Adipose tissue (tissue), 3 donors: ENCODE results near the gene ACTL8. TPM values are rescaled to one million over a fixed set of nuclear protein-coding genes. Genes with fewer than 3 reads are reported as not detected.

Experiments used
- H3K27ac ChIP-seq: one replicate; pipeline ENCODE4 v1.5.1; 2013; ENCODE audit warnings: low read depth, low read length
- WGBS, 3 donors: extraction: QIAGEN DNeasy Blood & Tissue Kit; methylation state at CpG; one replicate each; pipeline ENCODE4 v1.1.7; 2013; 5-methylcytosine and 5-hydroxymethylcytosine counted together
- polyA plus RNA-seq, 3 donors: library from polyadenylated mRNA; stranded (reverse); fragments of 200-250 nt; gene quantifications; one replicate each; pipeline ENCODE4 v1.2.3, GENCODE V29; 2013
- donor health status: healthy with polysubstance abuse.
- donor health status: Bipolar disorder and iron deficiency.
- donor health status: healthy.

Gene ACTL8
- polyA plus RNA-seq, 3 donors = not detected

DNA sequence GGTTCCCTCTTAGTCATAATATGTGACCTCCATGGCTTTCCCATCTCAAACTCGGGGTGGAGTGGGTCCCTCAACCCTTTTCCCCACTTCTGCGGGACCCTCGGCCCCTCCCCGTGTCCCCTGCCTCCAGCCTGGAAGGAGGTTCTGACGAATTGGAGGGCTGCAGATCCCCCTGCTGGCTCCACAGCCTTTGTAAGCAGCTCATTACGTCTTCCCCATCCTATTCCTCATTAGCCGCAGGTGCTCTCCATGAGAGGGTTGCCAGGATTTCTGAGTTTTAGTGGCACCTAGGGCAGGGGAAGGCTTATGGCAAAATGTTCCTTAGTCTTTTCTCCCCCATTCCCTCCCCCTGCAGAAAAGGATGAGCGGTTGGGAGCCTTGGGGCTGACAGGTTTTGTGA lies 8.3 kb downstream of the ACTL8 start:
- H3K27ac ChIP-seq = no peak overlapping the region
- WGBS, 3 donors = 38 to 60% (median 54%) methylated on average over 8 of the region's 8 CpGs

DNA sequence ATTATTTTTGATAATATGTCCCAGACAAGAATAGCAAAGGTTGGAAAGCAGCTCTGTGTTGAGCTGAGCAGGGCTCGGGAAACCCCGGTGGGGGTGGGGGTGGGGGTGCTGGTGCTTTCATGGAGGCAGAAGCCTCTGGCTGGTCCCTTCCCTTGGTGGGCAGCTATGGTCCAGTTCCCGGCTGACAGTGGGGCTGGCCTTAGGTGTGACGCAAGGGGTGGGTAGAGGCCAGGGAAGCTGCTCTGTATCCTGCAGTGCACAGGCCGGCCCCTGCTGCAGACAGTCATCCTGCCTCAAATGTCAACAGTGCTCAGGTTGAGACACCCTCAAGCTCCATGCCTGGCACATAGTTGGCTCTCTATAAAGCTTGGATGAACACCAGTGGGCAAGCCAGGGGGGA lies 8.9 kb downstream of the ACTL8 start:
- H3K27ac ChIP-seq = no peak overlapping the region
- 71 to 80% (median 75%) methylated on average over 5 of the region's 5 CpGs for WGBS, 3 donors

DNA sequence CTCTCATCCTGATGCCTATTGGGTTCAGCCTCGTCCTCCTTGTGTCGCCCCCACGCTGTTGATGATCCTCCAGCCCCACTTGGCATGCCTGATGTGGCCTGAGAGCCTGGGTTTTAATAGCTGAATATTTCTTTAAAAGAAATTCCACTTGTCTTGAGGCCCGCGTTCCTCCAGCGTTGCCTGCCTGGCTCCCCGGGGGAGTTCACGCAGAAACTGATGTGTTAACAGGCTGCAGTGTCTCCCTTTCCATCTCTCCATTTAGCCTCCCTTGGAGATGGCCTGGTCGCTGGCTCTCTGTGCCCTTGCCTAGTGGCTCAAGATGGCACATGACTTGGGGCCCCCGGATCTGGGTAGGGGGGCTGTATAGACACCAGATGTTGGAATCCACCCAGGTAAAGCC lies 9.5 kb downstream of the ACTL8 start:
- no peak overlapping the region for H3K27ac ChIP-seq
- WGBS, 3 donors = 61 to 66% (median 65%) methylated on average over 10 of the region's 10 CpGs

DNA sequence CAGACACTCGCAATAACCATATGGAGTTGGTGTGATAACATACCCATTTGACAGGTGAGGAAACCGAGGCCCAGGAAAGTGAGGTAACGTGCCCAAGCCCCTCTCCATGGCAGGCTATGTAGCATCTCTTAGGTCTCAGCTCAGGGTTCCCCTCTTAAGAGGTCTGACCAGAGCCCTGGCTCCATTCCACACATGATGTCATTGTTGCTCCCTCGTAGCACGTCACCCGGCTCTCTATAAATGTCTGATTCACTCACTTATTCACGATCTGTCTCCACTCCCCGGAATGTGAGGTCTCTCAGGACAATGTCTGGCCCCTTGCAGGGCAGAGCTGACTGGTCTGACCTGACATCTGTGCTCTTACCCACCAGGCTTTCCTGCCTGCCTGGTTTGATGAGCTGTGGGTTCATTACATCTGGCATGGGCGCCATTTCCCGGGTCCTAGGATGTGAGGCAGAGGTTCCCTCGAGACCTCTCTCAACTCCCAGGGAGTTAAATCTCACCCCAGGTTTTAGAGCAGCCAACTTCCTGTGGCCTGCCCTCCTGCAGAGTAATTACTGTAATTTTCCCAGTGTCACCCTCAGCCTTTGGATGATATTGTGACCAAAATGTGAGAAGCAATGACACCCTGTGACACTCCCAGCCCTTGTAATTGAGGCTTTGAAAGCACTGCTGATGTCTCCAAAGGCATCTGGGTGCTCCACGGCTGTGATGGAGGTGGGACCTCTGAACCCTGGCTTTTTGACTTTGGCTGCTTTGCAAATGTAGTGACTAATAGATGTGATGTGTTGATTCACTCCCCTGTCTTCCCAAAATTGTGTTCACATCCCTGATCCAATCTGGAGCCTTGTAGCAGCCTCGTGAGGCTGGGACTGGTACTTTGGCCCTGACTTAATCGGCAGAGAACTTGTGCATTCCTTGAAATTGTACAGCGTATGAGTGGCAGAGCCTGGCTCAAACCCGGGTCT lies 10.6 kb downstream of the ACTL8 start:
- no peak overlapping the region for H3K27ac ChIP-seq
- 56 to 67% (median 66%) methylated on average over 16 of the region's 16 CpGs for WGBS, 3 donors

DNA sequence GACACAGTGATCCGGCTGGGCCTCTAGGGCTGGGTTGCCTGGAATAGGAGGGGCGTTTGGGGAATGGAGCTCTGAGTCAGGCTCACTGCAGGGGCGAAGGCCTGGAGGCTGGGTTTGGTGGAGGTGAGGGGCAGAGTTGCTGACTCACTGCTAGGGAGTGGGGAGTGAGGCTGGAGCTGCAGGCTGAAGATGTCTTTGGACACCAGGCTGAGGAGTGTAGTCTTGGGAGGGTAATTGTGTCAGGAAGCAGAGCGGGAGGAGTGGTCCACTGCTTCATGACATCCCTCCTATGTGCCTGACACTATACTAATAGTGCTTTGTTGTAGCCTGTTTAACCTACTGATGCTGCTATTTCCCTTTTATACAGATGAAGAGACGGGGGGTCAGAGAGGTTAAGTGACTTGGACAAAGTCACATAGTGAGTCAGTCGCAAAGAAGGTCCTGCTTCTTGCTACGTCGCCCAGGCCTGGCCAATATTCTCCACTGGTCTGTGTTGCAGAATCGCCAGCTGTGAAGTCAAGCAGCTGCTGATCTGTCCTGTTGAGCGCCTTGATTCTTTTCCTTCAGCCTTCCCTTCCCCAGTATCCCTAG lies 13.6 kb downstream of the ACTL8 start:
- H3K27ac ChIP-seq = no peak overlapping the region
- WGBS, 3 donors = 55 to 79% (median 62%) methylated on average over 10 of the region's 10 CpGs

DNA sequence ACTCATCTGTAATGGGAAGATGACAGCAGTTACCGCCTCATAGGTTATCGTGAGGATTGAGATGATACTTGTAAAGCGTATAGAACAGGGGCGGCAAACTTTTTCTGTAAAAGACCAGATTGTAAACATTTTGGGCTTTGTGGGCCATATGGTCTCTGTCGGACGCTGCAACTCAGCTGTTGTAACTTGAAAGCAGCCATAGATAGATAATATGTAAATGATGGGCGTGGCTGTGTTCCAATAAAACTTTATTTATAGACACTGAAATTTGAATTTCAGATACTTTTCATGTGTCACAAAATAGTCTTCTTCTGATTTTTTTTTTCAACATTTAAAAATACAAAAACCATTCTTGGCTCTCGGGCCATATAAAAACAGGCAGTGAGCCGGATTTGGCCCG lies 15.8 kb downstream of the ACTL8 start:
- WGBS, 3 donors = 88 to 89% (median 88%) methylated on average over 10 of the region's 10 CpGs
- no peak overlapping the region for H3K27ac ChIP-seq

DNA sequence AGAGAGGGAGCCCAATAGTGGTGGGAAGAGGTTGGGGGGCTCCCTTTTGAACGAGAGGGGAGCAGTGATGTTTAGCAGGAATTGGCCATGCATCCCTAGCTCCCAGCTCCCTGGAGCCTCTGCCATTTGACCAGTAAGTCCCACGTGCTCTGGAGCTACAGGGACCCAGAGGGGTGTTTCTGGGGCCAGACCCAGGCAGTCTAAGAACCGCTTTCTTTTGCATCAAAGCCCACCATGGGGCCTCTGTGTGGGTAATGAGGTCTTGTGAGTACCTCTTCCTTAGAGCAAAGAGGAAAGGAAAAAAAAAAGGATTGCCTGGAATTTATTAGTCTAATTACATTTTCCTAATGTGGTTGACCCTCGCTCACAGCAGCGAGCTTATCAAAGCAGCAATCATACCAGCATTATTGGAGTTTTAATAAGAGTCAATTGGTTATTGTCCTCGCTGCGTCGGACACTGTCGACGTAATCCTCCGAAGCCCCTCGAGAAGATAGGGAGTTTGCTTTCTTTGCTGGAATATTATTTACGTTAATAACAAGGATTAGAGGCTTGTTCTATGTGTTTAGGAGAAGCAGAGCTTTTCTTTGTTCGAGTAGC lies 17.6 kb downstream of the ACTL8 start:
- H3K27ac ChIP-seq = no peak overlapping the region
- 67 to 86% (median 83%) methylated on average over 14 of the region's 14 CpGs for WGBS, 3 donors

DNA sequence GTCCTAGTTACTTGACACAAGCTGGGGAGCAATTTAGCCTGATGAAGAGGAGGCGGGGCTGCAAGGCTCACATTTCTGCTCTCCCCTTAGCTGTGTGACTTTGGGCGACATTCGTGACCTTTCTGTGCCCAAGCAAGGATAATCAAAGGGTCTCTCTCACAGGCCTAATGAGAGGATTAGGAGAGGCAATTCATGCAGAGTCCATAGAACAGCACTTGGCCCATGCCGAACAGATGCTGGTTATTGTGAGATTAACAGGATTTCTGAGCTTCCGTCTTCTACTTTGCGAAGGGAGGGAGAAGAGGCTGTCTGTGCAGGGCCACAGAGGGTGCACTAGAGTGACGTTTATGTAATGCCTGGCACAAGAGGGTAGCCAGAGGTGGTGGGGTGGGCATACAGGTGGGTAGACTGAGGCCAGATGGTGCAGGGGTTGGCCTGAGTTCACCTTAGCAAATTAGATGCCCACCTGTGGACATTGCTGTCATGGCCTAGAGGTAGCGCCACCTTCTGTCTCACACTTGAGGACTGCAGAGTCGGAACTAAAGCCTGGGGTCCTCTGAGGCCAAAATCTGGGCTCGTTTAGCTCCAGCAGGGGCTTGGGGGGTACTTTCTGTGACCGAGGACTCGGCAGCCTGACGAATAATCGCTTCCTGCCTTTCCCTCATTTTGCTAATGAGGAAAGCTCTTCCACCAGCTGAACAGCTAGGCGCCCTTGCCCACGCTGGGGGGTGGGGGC lies 18.6 kb downstream of the ACTL8 start:
- no peak overlapping the region for H3K27ac ChIP-seq
- WGBS, 3 donors = 71 to 74% (median 73%) methylated on average over 16 of the region's 16 CpGs

DNA sequence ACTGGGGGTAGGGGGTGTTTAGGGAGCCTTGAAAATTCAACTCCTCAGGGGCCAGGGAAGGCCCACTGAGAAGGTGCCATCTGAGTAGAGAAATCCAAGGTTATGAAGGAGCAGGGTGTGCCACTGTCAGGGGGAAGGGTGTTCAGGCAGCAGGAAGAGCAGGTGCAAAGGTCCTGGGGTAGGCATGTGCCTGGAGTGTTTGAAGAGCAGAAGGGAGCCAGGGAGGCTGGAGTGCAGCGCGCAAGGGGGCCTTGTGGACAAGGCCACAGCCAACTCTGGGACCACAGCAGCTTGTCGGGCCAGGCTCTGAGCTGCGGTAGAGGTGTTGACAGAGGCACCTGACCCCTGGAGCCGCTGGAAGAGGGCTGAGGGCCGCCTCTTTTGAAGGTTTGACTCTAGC lies 19.3 kb downstream of the ACTL8 start:
- H3K27ac ChIP-seq = no peak overlapping the region
- WGBS, 3 donors = 90 to 94% (median 92%) methylated on average over 6 of the region's 6 CpGs

DNA sequence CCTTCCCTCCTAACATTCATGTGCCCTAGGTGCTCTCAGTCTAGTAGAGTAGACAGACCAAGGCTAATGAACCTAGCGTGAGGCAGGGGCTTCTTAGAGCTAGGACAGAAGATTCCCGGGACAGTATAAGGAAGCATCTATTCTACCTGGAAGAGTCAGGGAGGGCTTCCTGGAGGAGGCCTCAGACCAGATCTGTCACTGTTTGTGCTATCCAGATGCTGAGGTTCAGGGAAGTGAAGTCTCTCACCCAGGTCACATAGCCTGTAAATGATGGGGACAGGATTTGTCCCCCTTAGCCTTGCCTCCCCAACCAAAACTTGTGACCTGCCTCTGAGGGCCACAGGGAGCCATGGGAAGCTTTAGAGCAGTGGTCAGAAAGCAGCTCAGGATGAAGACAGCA lies 20.7 kb downstream of the ACTL8 start:
- H3K27ac ChIP-seq = no peak overlapping the region
- 91 to 92% (median 91%) methylated on average over 2 of the region's 2 CpGs for WGBS, 3 donors

DNA sequence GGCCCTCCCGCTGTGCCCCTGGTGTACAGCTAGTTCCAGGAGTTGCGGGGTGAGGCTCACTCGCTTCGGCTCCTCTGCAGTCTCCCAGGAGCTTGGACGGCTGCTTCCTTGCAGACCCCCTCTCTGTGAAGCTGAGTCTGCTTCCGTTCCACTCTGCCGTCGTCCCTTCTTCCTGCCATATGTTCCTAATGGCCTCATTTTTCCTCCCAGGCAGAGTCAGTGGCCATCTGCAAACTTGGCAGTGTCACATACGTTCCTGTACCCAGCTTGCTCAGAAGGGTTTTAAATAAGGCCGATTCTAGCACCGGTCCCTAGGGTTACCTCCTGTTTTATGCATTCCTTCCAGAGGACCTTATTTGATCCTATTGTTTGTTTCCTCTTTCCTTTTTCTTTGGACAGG lies 21.3 kb downstream of the ACTL8 start:
- WGBS, 3 donors = 48 to 70% (median 54%) methylated on average over 11 of the region's 11 CpGs
- no peak overlapping the region for H3K27ac ChIP-seq

DNA sequence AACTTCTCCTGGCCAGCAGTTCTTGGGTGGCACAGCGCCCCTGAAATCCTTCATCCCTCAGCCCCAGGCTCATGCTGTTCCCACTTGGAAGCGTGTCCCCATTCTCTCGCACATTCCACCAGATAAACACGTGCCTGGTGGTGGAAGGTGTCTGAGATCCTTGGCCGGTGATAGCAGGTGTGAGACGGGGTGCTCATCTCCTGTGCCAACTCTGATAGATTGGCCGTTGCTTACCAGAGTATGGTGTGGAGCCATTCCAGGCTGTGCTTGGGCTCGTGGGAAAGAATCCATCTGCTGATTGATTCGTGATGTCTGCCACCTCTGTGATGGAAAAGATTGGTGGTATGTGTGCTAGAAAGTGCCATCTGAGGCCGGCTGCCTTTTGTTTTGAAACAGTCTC lies 22.2 kb downstream of the ACTL8 start:
- no peak overlapping the region for H3K27ac ChIP-seq
- WGBS, 3 donors = 39 to 78% (median 74%) methylated on average over 10 of the region's 10 CpGs

DNA sequence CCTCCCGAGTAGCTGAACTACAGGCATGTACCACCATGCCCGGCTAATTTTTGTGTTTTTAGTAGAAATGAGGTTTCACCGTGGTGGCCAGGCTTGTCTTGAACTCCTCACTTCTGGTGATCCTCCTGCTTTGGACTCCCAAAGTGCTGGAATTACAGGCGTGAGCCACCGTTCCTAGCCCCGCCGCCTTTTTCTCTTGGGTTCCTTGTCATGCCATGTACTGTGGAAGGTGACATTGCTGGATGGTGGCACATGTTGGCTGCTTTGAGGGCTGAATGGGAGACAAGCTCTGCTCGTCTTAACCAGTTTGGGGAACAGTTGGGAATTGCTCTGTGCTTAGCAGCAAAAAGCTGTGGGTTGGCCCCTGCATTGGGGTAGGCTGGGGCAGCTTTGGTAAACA lies 22.7 kb downstream of the ACTL8 start:
- no peak overlapping the region for H3K27ac ChIP-seq
- 88 to 91% (median 89%) methylated on average over 8 of the region's 8 CpGs for WGBS, 3 donors

DNA sequence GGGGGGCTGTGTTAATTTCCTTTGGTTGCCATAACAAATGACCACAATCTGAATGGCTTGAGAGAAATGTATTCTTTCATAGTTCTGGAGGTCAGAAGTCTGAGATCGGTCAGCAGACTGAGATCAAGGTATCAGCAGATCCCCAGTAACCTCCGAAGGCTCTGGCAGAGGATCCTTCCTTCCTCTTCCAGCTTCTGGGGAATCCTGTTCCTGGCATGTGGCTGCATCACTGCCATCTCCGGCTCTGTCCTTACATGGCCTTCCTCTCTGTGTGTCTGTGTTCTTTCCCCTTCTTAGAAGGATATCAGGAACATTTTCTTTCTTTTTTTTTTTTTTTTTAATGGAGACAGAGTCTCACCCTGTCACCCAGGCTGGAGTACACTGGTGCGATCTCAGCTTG lies 25.8 kb downstream of the ACTL8 start:
- WGBS, 3 donors = 53 to 74% (median 63%) methylated on average over 4 of the region's 4 CpGs
- no peak overlapping the region for H3K27ac ChIP-seq

DNA sequence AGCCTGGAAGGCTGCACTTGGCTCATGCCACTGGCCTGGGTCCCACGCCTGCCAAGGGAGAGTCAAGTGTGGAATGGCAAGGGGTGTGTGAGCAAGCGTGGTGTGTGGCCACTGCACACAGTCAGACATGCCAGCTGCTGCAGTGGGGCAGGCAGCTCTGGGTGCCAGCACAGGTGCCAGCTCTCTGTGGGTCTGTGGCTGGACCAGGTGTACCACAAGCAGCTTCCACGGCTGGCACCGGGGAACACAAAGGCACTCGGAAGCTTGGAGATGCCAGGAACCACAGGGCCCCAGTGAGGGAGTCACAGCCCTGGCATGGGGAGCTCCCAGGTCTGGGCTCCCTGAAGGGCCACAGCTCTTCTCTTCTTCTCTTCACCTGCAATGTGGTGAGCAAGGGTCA lies 34.8 kb downstream of the ACTL8 start:
- 90 to 96% (median 95%) methylated on average over 5 of the region's 5 CpGs for WGBS, 3 donors
- H3K27ac ChIP-seq = no peak overlapping the region

DNA sequence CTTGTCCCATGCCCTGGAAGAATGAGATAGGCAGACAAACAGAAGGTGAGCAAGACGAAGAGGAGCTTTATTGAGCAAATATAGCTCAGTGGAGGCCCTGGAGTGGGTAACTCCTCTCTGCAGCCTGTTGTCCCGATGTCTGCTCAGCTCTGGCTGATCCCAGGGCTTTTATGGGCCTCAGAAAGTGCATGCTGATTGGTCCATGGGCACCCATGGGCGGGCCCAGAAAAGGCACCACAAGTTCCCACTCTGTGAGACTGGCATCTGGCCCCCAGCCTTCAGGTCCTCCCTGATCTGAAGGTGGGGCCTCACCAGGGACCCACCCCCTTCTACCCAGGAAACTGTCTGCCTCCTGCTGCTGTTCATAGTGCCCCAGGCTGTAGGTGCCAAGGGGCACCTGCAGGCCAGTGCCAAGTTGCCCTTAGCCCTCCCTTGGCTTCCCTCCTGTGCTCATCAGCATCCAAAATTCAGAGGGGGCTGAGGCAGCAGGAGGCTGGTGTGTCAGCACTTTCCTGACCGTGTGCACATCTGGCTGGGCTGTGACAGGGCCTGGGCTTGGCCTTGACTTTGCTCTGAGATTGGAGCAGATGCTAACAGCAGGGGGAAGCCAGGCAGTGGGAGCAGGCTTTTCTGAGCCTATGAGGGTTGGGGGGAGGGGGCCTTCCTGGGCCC lies 35.4 kb downstream of the ACTL8 start:
- H3K27ac ChIP-seq = no peak overlapping the region
- WGBS, 3 donors = 66 to 76% (median 75%) methylated on average over 4 of the region's 4 CpGs

DNA sequence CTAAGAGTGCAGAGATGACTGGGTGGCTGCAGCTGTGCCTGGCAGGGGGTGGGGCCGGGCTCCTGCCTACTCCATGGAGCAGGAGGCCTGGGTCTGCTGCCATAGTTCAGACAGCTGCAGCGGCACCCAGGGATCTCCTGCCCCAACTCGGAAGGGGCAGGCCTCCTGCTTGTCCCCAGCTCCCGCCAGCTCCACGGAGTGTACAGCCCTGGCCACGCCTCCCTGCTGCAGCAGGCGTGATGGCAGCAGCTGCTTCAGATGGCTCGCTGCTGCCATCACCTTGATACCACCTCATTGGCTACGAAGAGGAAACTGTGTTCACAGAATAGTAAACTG lies 35.9 kb downstream of the ACTL8 start:
- WGBS, 3 donors = 58 to 70% (median 70%) methylated on average over 9 of the region's 9 CpGs

DNA sequence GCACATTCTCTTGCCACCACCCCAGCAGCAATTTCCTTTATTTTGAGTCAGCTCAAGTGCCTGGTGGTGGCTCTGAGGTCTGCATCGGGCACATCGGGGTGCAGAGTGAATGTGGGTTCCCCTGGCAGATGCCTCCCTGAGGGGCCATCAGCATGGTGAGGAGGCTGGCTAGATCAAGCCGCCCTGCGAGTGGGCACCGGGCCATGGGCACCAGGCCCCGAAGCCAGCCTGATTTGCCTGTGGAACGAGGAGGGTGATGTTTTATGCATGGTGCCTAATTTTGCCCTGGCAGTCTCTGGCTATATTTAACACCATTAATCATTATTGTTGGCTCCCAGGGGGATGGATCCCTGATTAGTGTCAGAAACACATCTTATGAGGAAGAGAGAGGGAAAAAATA lies 36.3 kb downstream of the ACTL8 start:
- H3K27ac ChIP-seq = no peak overlapping the region
- WGBS, 3 donors = 85 to 90% (median 86%) methylated on average over 7 of the region's 7 CpGs

More for the DNA sequence above, 35.9 kb downstream of the ACTL8 start:
- H3K27ac ChIP-seq = no peak overlapping the region
